HG03139 (cell line): ENCODE results near the gene ARHGEF3.
"Not testable (repeated sequence)": the region's sequence is repeated elsewhere in the genome, so short reads cannot be mapped to it uniquely, and the experiment has no call there.

Experiments used
- ATAC-seq: cut with Tn5 transposase; IDR thresholded peaks from one replicate; pipeline ENCODE4 v1.9.1; 2021; ENCODE audit not compliant: unreplicated experiment

Gene ARHGEF3

DNA sequence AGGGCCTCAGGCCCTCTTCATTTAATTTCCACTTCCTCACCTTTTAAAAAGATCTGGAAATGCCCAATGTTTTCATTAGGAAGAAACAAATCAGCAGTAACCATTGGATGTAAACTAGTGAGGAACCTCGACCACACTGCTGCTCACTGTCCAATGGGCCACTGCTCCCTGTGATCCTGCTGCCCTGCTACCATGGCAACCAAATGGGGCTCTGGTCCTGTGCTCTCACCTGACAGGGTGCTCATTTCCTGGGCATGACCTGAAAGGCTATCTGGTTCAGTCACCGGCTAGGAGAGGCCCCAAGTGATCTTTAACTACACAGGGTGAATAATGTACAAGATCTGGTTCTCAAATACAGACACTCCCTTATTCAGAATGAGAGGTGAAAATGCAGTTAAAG, 54.6 kb downstream of the ARHGEF3 start:
- no peak for ATAC-seq

DNA sequence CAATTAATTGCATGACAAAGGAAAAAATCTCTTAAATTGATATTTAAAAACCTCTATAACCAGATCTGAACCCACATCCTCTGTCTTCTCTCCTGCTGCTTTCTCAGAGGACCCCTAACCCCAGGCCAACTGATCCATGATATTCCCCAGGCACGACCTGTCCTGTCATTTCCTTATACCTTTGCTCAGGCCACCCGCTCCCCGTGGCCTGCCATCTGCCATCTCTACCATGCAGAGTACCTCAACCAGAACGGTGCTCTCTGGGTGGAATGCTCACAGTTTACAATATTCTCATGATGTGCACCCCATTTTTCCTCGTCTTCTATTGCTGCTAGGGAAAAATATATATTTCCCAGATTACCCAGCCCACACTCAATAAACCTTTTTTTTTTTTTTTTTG, 57.7 kb downstream of the ARHGEF3 start:
- ATAC-seq, result no peak

GRCh38 chr3:56742887-56743286, 58.9 kb downstream of the ARHGEF3 start:
- ATAC-seq, result no peak

GRCh38 chr3:56739036-56739435, 62.7 kb downstream of the ARHGEF3 start:
- no peak for ATAC-seq

DNA sequence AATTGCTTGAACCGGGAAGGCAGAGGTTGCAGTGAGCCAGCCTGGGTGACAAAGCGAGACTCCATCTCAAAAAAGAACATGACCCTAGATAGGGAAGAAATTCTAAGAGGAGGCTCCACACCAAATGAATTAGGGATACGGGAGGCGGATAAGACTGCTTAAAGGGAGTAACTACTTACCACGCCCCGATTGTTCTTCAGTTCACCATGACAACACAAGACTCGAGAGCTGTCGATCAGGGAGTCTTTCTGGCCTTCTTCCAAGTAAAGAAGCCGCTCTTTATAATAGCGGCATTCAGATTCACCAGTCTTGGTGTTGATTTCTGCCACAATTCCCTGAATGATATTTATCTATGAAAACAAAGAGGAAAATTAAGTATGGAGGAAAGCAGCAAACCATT, 64.7 kb downstream of the ARHGEF3 start:
- no peak for ATAC-seq

- no peak for ATAC-seq
Observed at GRCh38 chr3:56732109-56732508, 69.6 kb downstream of the ARHGEF3 start.

GRCh38 chr3:56725175-56725574, 76.6 kb downstream of the ARHGEF3 start:
- ATAC-seq, result peak; percentile 98

GRCh38 chr3:56724676-56725075, 77.1 kb downstream of the ARHGEF3 start:
- ATAC-seq, result no peak

DNA sequence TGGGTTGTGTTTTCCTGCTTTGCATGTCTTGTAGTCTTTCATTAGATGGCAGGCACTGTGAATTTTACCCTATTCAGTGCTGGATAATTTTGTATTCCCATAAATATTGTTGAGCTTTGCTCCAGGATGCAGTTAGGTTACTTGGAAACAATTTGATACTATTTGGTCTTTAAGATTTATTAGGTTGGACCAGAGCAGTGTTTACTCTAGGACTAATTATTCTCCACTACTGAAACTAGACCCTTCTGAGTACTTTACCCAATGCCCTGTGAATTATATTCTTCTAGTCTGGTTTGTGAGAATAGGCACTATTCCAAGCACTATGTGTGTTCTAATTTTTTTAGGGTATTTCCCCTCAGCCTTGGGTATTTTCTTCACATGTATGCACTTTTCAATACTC, 80.9 kb downstream of the ARHGEF3 start:
- ATAC-seq, result no peak

DNA sequence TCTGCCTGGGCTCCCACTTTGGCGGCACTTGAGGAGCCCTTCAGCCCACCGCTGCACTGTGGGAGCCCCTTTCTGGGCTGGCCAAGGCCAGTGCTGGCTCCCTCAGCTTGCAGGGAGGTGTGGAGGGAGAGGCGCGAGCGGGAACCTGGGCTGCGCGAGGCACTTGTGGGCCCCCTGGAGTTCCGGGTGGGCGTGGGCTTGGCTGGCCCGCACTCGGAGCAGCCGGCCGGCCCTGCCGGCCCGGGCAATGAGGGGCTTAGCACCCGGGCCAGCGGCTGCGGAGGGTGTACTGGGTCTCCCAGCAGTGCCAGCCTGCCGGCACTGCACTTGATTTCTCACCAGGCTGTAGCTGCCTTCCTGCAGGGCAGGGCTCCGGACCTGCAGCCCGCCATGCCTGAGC, 82.9 kb downstream of the ARHGEF3 start:
- ATAC-seq, result not testable (repeated sequence)

DNA sequence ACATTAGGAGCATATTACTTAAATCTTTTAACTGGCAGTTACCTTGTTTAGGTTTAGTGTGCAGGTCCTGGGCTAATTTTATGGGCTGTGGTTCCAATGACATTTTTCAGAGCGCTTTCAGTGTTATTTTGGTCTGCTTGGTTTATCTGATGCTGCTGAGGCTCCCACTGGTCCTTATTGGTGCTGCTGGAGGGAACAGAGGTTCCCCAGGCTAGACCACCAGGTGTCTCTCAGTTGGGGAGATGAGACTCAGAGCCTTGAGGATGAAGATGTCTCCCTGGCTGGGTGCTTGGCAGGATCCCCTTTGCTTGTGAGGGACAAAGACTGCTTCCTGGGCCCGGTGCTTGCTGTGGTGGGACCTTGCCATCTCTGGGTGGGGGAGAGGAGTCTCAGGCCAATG, 90.4 kb downstream of the ARHGEF3 start:
- no peak for ATAC-seq

- not testable (repeated sequence) for ATAC-seq
Observed at GRCh38 chr3:56707412-56707811, 94.3 kb downstream of the ARHGEF3 start.

DNA sequence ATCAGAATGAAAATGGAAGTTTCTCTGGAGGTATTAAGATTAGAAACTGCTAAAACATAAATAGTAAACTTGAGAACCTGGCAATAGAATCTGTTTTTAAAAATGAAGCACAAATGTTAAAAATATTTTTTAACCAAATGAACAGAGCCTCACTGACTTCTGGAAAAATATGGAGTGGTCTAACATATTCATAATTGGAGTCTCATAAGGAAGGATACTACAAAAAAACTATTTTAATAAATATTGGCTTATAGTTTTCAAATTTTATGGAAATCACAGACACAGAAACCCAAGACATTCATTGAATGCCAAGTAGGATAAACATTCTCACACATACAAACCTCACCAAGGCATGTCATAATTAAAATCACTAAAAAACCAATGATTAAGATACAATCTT, 95.1 kb downstream of the ARHGEF3 start:
- no peak for ATAC-seq

GRCh38 chr3:56704706-56705105, 97.0 kb downstream of the ARHGEF3 start:
- ATAC-seq, result no peak

GRCh38 chr3:56702490-56703315, 99.0 kb downstream of the ARHGEF3 start:
- no peak for ATAC-seq

GRCh38 chr3:56700151-56700550, 101.6 kb downstream of the ARHGEF3 start:
- ATAC-seq, result no peak

DNA sequence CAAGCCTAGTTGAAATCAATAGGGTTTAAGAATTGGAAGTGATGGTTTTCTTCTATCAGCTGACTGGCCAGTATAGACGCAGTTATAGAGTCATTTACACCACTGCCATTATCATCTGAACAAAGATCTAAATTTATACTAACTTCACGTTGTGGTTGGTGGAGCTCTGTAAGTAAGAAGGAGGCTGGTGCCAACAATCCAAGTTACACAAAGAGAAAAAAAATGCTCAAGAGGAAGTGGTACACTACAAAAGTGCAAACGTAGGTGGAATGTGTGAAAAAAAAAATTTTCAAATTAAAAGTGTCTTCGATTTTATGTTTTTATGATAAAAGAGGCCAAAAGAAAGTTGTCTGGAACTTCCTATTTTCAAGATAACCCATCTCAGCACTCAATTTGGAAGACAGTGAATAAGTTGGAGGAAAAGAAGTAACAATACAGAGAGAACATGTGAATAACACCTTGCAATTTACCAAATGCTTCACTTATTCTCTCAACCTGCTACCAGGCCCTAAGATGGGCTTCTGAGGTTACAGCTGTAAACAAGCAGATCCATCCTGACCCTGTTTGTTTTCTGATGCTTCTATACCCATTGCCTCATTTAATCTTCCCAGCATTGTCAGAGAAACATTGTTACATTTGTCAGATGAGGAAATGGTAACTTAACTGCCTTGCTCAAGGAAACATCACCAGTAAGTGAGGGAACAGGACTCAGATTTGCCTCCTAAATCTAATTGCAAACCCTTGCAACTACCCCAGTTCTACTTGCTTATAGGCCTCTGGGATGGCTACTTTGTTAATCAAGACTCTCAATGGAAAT, 106.7 kb downstream of the ARHGEF3 start:
- ATAC-seq, result no peak

GRCh38 chr3:56693750-56694149, 108.0 kb downstream of the ARHGEF3 start:
- no peak for ATAC-seq

GRCh38 chr3:56692520-56693433, 109.0 kb downstream of the ARHGEF3 start:
- peak; percentile 75 for ATAC-seq

- not testable (repeated sequence) for ATAC-seq
Observed at GRCh38 chr3:56692001-56692365, 109.8 kb downstream of the ARHGEF3 start.
